PFSK-1 (cell line): ENCODE measurements around the gene LRRC36.

Experiments used
- POLR2AphosphoS5 ChIP-seq: IDR thresholded peaks from 2 replicates; pipeline ENCODE4 v1.6.1; 2012; ENCODE audit warnings: low read depth, mild to moderate bottlenecking, control low read depth, low read length, moderate library complexity
- SIN3A ChIP-seq: IDR thresholded peaks from 2 replicates; pipeline ENCODE4 v1.6.1; 2012; ENCODE audit warnings: mild to moderate bottlenecking, low read length, moderate library complexity, borderline replicate concordance; ENCODE audit not compliant: insufficient read depth
- TAF1 ChIP-seq: IDR thresholded peaks from 2 replicates; pipeline ENCODE4 v1.6.1; 2012; ENCODE audit warnings: low read length, control low read depth, borderline replicate concordance; ENCODE audit not compliant: insufficient read depth
- TF ChIP-seq, protein P1 (sequence below), 2 experiments: IDR thresholded peaks; 2 replicates each; pipeline versions ENCODE4 v1.6.1 to v1.8.0; 2011 to 2012; ENCODE audit warnings: low read depth in 2 of 2, low read length in 2 of 2, control low read depth in 1 of 2, inconsistent platforms in 1 of 2, mild to moderate bottlenecking in 1 of 2, moderate library complexity in 1 of 2; ENCODE audit not compliant: insufficient read depth in 1 of 2

GRCh38 chr16:67419931-67420330, 93.3 kb downstream of the LRRC36 start:
- TF ChIP-seq POLR2AphosphoS5: no peak
- TF ChIP-seq TAF1: no peak
- no peak for TF ChIP-seq SIN3A
- TF ChIP-seq, protein P1, sequence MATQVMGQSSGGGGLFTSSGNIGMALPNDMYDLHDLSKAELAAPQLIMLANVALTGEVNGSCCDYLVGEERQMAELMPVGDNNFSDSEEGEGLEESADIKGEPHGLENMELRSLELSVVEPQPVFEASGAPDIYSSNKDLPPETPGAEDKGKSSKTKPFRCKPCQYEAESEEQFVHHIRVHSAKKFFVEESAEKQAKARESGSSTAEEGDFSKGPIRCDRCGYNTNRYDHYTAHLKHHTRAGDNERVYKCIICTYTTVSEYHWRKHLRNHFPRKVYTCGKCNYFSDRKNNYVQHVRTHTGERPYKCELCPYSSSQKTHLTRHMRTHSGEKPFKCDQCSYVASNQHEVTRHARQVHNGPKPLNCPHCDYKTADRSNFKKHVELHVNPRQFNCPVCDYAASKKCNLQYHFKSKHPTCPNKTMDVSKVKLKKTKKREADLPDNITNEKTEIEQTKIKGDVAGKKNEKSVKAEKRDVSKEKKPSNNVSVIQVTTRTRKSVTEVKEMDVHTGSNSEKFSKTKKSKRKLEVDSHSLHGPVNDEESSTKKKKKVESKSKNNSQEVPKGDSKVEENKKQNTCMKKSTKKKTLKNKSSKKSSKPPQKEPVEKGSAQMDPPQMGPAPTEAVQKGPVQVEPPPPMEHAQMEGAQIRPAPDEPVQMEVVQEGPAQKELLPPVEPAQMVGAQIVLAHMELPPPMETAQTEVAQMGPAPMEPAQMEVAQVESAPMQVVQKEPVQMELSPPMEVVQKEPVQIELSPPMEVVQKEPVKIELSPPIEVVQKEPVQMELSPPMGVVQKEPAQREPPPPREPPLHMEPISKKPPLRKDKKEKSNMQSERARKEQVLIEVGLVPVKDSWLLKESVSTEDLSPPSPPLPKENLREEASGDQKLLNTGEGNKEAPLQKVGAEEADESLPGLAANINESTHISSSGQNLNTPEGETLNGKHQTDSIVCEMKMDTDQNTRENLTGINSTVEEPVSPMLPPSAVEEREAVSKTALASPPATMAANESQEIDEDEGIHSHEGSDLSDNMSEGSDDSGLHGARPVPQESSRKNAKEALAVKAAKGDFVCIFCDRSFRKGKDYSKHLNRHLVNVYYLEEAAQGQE (IDR thresholded peaks at IDR 0.05; ENCODE audit: insufficient read depth in 1 of 2, low read depth in 2 of 2, low read length in 2 of 2): no peak
